CMK (cell line): Measurements from ENCODE around the gene SYNPO2L.
"Not testable (repeated sequence)": the region's sequence is repeated elsewhere in the genome, so short reads cannot be mapped to it uniquely, and the experiment has no call there.

Experiments used
- DNase-seq: peaks from one replicate; pipeline ENCODE4 v3.0.0-alpha.2; 2010; ENCODE audit warnings: low read depth

SYNPO2L gene

DNA sequence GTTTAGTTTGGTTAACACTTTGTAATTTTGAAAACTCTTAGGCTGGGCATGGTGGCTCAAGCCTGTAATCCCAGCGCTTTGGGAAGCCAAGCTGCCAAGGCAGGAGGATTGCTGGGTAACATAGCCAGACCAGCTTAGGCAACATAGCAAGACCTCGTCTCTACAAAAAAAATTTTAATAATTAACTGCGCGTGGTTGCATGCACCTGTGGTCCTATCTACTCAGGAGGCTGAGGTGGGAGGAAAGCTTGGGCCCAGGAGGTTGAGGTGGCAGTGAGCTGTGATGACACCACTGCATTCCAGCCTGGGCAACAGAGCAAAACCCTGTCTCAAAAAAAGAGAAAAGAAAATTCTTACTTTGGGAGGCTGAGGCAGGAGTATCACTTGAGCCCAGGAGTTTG, 32.8 kb downstream of the SYNPO2L start:
- no peak for DNase-seq

DNA sequence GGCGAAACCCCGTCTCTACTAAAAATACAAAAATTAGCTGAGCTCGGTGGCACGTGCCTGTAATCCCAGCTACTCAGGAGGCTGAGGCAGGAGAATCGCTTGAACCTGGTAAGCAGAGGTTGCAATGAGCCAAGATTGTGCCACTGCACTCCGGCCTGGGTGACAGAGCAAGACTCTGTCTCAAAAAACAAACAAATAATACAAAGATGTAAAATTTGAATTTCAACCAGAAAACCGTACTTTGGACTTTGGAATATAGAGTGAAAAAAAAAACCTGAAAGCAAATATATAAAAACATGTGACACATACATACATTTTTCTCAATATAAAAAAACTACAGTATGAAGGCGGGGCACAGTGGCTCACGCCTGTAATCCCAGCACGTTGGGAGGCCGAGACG, 34.9 kb downstream of the SYNPO2L start:
- not testable (repeated sequence) for DNase-seq

DNA sequence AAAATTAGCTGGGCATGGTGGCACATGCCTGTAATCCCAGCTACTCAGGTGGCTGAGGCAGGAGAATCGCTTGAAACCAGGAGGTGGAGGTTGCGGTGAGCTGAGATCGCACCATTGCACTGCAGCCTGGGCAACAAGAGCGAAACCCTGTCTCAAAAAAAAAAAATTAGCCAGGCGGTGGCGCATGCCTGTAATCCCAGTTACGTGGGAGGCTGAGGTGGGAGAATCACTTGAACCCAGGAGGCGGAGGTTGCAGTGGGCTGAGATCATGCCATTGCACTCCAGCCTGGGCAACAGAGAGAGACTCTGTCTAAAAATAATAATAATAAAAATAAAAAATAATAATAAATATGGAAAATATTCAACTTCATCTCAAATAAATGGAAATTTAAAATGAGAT, 38.7 kb downstream of the SYNPO2L start:
- DNase-seq, result not testable (repeated sequence)

DNA sequence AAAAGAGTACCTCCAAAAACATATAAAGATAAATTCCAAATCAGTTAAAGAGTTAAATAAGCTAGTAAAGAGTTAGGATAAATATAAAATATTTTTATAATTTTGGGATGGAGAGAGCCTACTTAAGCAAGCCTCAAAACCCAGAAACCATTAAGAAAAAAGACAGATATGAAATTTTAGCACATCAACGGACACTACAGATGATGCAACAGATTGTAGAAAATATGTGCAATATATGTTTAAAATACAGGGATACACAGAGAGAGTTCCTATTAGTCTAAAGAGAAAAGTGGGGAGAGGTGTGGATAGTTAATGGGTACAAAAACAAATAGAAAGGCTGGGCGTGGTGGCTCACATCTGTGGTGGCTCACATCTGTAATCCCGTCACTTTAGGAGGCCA, 41.1 kb downstream of the SYNPO2L start:
- no peak for DNase-seq

DNA sequence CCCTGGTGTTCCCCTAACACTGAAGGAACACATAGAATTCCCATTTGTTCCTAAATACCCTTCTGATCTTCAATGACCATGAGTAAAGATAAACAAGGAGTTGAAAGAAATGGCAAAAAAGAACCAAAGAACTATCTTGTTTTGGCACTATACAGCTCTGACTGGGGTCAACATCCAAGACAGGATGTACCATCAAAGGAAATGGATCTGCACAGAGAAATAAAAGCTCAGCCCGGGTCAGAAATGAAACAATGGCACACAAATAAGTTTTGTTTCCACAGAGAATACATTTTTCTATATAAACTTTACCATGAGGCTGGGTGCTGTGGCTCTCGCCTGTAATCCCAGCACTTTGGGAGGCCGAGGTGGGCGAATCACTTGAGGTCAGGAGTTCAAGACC, 46.7 kb downstream of the SYNPO2L start:
- no peak for DNase-seq

DNA sequence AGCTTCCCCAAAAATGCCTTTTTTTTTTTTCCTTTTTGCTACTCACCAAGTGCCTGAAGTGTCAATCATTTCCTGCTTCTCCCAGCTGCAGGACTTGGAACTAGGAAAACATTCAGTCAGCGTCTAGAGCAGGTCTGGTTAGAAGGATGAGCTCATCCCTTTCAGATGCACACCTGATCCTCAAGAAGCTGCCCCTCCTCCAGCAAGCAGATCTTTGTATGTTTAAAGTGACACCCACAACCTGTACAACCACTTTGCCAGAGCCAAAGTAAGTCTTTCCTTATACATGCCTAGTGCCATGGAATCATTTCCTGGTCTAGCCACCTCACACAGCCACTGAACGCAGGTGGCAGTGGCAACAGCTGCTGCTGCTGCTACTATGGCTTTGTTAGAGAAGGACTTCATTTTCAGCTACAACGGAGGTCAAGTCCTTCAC, 54.3 kb downstream of the SYNPO2L start:
- DNase-seq, result no peak

DNA sequence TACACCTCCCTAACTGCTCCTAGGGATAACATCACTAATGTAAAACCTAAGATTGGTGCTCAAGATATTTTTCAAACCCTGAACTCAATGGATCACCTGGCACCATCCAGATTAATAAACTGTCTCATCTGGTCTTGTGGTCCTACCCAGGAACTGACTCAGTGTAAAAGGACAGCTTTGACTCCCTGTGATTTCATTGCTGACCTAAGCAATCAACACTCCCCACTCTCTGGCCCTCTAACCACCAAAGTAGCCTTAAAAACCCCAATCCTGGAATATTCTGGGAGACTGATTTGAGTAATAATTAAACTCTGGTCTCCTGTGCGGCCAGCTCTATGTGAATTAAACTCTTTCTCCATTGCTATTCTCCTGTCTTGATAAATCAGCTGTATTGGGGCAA, 58.5 kb downstream of the SYNPO2L start:
- no peak for DNase-seq
